Common myeloid progenitor, CD34-positive (primary cell): ENCODE data around the gene NFAT5.
A peak's percentile ranks its signal among the peaks of the same experiment; 100 is the strongest.

Experiments
- CTCF ChIA-PET: fragments of 350-600 bp; sonication (Branson Sonifier 250); formaldehyde crosslinking; loops from one replicate; lab custom pipeline; 2021; ENCODE audit warnings: antibody characterized with exemption; lab: Charles Lee
- POLR2A ChIA-PET: fragments of 350-600 bp; sonication (Branson Sonifier 250); formaldehyde crosslinking; loops from one replicate; lab custom pipeline; 2021; ENCODE audit warnings: antibody characterized with exemption; lab: Charles Lee
- DNase-seq, 3 donors: peaks; one replicate each; pipeline versions ENCODE4 v3.0.0 to v3.0.0-alpha.2; 2013
- H3K27ac ChIP-seq, 2 experiments: 1 replicate in 1 of 2; 2 replicates in 1 of 2; pipeline ENCODE4 v1.7.0; 2013; ENCODE audit warnings: inconsistent platforms in 2 of 2, low read length in 2 of 2, mild to moderate bottlenecking in 2 of 2, low read depth in 1 of 2, moderate library complexity in 1 of 2; ENCODE audit not compliant: severe bottlenecking in 2 of 2, insufficient read depth in 1 of 2, poor library complexity in 1 of 2
- H3K27me3 ChIP-seq, 5 experiments: replicated peaks in 2 of 5; 1 replicate in 3 of 5; 2 replicates in 2 of 5; pipeline versions ENCODE4 v1.6.1 to v1.7.0; 2013; ENCODE audit warnings: low read length in 4 of 5, mild to moderate bottlenecking in 2 of 5, moderate library complexity in 2 of 5, inconsistent platforms in 1 of 5; ENCODE audit not compliant: insufficient read depth in 5 of 5, control insufficient read depth in 4 of 5
- H3K36me3 ChIP-seq, 4 experiments: 1 replicate in 2 of 4; 2 replicates in 2 of 4; pipeline versions ENCODE4 v1.6.1 to v1.7.0; 2013; ENCODE audit warnings: low read length in 3 of 4, control low read depth in 1 of 4, mild to moderate bottlenecking in 1 of 4; ENCODE audit not compliant: control insufficient read depth in 4 of 4, insufficient read depth in 4 of 4
- H3K4me1 ChIP-seq, 4 experiments: 1 replicate in 3 of 4; 2 replicates in 1 of 4; pipeline versions ENCODE4 v1.6.1 to v1.7.1; 2013; ENCODE audit warnings: low read length in 3 of 4, mild to moderate bottlenecking in 3 of 4, control low read depth in 1 of 4, inconsistent platforms in 1 of 4, moderate library complexity in 1 of 4; ENCODE audit not compliant: control insufficient read depth in 4 of 4, insufficient read depth in 4 of 4; ENCODE audit errors: control extremely low read depth in 1 of 4
- H3K4me3 ChIP-seq, 7 experiments: 1 replicate in 4 of 7; 2 replicates in 3 of 7; pipeline versions ENCODE4 v1.5.1 to v1.7.0; 2013; ENCODE audit warnings: mild to moderate bottlenecking in 7 of 7, low read length in 6 of 7, moderate library complexity in 6 of 7, inconsistent platforms in 2 of 7, low read depth in 2 of 7, control low read depth in 1 of 7; ENCODE audit not compliant: insufficient read depth in 4 of 7, control insufficient read depth in 1 of 7; ENCODE audit errors: extremely low read depth in 1 of 7
- H3K9me3 ChIP-seq, 5 experiments: 1 replicate in 4 of 5; 2 replicates in 1 of 5; pipeline versions ENCODE4 v1.6.1 to v1.7.1; 2013; ENCODE audit warnings: low read length in 4 of 5, mild to moderate bottlenecking in 2 of 5, inconsistent platforms in 1 of 5, low read depth in 1 of 5, moderate library complexity in 1 of 5; ENCODE audit not compliant: control insufficient read depth in 4 of 5, insufficient read depth in 2 of 5; ENCODE audit errors: control extremely low read depth in 1 of 5
- WGBS: methylation state at CpG from one replicate; pipeline ENCODE4 v1.1.5; 2013; ENCODE audit not compliant: insufficient coverage; 5-methylcytosine and 5-hydroxymethylcytosine counted together

NFAT5 gene

DNA sequence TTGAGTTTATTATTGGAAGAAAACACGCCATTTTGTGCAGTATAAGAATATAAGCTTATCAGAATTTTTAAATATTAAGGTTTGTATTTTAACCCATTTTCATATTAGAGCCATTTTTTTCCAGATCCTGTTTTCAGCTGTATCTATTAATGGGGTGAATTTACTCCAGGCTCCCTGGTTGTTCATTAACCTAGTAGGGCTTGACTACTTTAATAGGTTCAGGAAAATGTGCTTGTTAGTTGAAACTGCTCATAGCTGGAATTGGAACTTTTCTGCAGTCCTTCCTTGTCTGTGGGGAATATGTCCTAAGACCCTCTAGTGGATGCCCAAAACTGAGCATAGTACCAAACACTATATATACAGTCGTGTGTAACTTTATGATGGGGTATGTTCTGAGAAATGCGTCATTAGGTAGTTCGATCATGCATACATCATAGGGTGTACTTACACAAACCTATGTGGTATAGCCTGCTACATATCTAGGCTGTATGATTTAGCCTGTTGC lies 28.0 kb downstream of the NFAT5 start:
- ChIA-PET CTCF (interaction anchor here (1.1 kb wide), 1 partner anchor 16 kb away, joined by 3 read pairs; no protein-coding TSS in a partner anchor), POLR2A (no interaction called here)
- H3K4me3 ChIP-seq = no peak overlapping the region
- no CpG with 5 or more reads among the region's 4 CpGs for WGBS
- no peaks in the 10 kb centered on the region for H3K27me3 ChIP-seq
- DNase-seq = no peak
- H3K9me3 ChIP-seq = no peaks in the 10 kb centered on the region
- H3K4me1 ChIP-seq = peaks cover 0 to 4% (median 0%) of the 10 kb centered on the region in 4 experiments
- H3K27ac ChIP-seq = no peak overlapping the region
- peaks cover 0 to 7% (median 3%) of the 10 kb centered on the region in 4 experiments for H3K36me3 ChIP-seq

DNA sequence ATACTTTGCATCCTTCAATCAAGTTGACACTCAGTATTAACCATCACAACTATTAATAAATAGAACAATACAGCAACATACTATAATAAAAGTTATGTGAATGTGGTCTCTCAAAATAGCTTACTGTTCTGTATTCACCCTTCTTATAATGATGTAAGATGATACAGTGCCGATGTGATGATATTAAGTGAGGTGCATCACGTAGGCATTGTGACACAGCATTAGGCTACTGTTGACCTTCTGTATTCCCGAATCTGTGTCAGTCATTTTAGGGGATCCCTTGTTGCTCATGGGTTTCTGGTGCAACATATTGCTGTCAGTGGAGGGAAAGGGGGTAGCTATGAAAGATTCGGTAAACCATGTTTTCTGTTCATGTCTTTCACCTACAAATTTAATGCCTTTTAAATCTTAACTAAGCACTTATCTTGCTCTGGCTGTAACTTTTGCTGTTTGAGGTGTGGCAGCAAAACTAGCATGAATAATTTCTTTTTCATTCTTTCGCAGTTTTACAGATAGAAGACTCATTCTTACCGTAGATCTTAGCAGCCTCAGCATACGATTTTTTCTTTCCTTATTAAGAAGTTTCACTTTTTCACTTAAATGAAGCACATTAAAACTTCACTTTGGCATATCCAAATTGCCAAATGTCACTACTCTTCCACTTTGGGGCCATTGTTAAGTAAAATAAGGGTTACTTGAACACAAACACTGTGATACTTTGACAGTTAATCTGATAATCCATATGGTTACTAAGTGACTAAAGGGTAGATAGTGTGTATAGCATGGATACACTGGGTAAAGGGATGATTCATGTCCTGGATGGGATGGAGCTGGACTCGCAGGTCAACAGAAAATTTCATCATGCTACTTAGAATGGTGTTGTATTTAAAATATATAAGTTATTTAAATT lies 29.6 kb downstream of the NFAT5 start:
- H3K27ac ChIP-seq = no peak overlapping the region
- H3K4me1 ChIP-seq = no peaks in the 10 kb centered on the region
- no peaks in the 10 kb centered on the region for H3K9me3 ChIP-seq
- no peak overlapping the region for H3K4me3 ChIP-seq
- POLR2A ChIA-PET = no interaction called here
- H3K36me3 ChIP-seq = peaks cover 0 to 7% (median 3%) of the 10 kb centered on the region in 4 experiments
- H3K27me3 ChIP-seq = no peaks in the 10 kb centered on the region
- CTCF ChIA-PET = interaction anchor here (1.2 kb wide), 1 partner anchor 17 kb away, joined by 4 read pairs; no protein-coding TSS in a partner anchor
- no peak for DNase-seq
- WGBS = 93% methylated on average over 5 of the region's 8 CpGs

DNA sequence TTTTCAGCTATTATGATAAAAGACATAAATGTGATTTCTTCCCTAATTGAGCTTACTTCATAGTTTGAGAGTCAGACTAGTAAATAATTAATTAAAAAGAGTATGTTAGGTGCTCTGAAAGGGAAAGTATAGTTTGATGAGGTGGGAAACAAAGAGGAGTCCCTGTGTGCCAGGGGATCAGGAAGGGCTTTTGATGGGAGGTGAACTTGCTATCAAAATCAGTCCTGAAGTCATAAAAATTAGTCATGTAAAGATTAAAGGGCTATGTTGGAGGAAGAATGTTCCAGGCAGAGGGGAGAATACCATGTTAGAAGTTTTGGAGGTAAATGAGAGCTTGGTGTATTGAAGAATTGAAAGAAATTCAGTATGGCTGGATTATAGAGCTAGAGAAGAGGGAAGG lies 31.0 kb downstream of the NFAT5 start:
- Histone ChIP-seq H3K27me3 (no peaks in the 10 kb centered on the region), H3K36me3 (peaks cover 0 to 7% (median 3%) of the 10 kb centered on the region in 4 experiments), H3K4me1 (no peaks in the 10 kb centered on the region), H3K4me3 (no peak overlapping the region), H3K9me3 (no peaks in the 10 kb centered on the region), H3K27ac (no peak overlapping the region)
- POLR2A ChIA-PET = no interaction called here
- CTCF ChIA-PET = interaction anchor here (0.6 to 2.3 kb wide), 4 partner anchors 10 to 63 kb away, joined by 3 to 5 read pairs (median 4); no protein-coding TSS in a partner anchor
- DNase-seq = no peak

DNA sequence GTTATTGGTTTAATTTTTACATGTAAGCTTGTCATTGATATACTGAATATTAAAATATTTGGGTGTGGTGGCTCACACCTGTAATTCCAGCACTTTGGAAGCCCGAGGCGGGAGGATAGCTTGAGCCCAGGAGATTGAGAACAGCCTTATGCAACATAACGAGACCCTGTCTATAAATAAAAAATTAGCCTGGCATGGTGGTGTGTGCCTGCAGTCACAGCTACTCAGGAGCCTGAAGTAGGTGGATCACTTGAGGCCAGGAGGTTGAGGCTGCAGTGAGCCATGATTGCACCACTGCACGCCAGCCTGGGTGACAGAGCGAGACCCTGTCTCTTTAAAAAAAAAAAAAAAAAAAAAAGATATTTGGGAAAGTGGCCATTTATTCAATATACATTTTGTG lies 32.3 kb downstream of the NFAT5 start:
- no peaks in the 10 kb centered on the region for H3K27me3 ChIP-seq
- no peak overlapping the region for H3K27ac ChIP-seq
- WGBS = 95% methylated on average over 3 of the region's 5 CpGs
- ChIA-PET CTCF (interaction anchor here (2.3 kb wide), 1 partner anchor 8 kb away, joined by 5 read pairs; no protein-coding TSS in a partner anchor), POLR2A (no interaction called here)
- no peaks in the 10 kb centered on the region for H3K4me1 ChIP-seq
- no peak for DNase-seq
- no peaks in the 10 kb centered on the region for H3K9me3 ChIP-seq
- peaks cover 0 to 7% (median 3%) of the 10 kb centered on the region in 4 experiments for H3K36me3 ChIP-seq
- no peak overlapping the region for H3K4me3 ChIP-seq

DNA sequence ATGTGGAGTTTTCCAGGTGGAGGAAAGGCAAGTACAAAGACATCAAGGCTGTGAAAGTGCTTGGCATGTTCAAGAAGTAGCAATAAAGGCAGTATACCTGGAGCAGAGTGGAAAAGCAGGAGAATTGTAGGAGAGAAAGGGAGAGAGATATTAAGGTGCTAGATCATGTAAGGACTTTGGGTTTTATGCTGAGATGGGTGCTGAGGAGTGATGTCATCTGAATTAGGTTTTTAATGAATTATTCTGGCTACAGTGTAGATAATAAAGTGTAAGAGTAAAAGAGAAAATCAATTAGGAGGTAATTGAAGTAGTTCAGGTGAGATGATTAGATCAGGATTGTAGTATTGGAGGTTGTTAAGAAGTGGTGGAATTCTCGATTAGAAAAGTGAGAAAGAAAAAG lies 34.0 kb downstream of the NFAT5 start:
- Histone ChIP-seq H3K36me3 (peaks cover 0 to 6% (median 2%) of the 10 kb centered on the region in 4 experiments), H3K9me3 (no peaks in the 10 kb centered on the region), H3K27ac (no peak overlapping the region), H3K4me1 (no peaks in the 10 kb centered on the region), H3K4me3 (no peak overlapping the region), H3K27me3 (no peaks in the 10 kb centered on the region)
- no peak for DNase-seq
- ChIA-PET POLR2A (no interaction called here), CTCF (no interaction called here)
- 100% methylated on average over 1 of the region's 1 CpG for WGBS

DNA sequence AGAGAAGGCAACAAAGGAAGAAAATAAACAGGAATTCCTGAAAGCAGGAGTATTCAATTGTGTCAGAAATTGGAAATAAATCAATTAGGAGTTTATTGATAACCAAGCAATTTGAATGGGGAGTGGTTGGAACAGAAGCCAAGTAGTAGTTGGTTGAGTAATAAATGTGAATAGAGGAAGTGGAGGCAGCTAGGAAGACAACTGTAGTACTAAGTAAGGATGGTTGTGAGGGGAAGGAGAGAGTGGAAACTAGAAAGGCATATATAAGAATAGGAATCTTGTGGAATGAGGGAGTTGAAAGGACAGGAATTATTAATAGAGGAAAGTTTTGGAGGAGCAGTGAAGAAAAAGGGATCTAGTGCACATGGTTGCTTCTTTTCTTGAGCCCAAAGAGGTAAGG lies 34.4 kb downstream of the NFAT5 start:
- no peaks in the 10 kb centered on the region for H3K27me3 ChIP-seq
- peaks cover 0 to 6% (median 2%) of the 10 kb centered on the region in 4 experiments for H3K36me3 ChIP-seq
- peak in 2 of 3 donors; percentile 15 to 19 for DNase-seq
- H3K4me1 ChIP-seq = no peaks in the 10 kb centered on the region
- POLR2A ChIA-PET = no interaction called here
- no peaks in the 10 kb centered on the region for H3K9me3 ChIP-seq
- CTCF ChIA-PET = no interaction called here
- no peak overlapping the region for H3K27ac ChIP-seq
- no peak overlapping the region for H3K4me3 ChIP-seq

DNA sequence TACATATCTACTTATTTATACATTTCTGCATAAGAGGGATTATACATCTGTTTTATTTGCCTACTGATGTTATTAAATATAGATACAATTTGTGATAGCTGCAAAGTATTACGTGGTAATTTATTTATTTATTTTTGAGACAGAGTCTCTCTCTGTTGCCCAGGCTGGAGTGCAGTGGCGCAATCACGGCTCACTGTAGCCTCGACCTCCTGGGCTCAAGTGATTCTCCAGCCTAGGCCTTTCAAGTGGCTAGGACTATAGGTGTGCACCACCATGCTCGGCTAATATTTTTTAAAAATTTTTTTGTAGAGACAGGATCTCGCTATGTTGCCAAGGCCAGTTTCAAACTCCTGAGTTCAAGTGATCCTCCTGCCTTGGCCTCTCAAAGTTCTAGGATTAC lies 35.5 kb downstream of the NFAT5 start:
- H3K4me1 ChIP-seq = no peaks in the 10 kb centered on the region
- POLR2A ChIA-PET = interaction anchor here (1.5 kb wide), 1 partner anchor 11 kb away, joined by 5 read pairs; no protein-coding TSS in a partner anchor
- 95% methylated on average over 4 of the region's 6 CpGs for WGBS
- no peaks in the 10 kb centered on the region for H3K27me3 ChIP-seq
- CTCF ChIA-PET = interaction anchor here (0.6 to 1.9 kb wide), 5 partner anchors 10 to 163 kb away, joined by 3 to 8 read pairs (median 5); no protein-coding TSS in a partner anchor
- H3K27ac ChIP-seq = no peak overlapping the region
- DNase-seq = no peak
- peaks cover 0 to 3% (median 1%) of the 10 kb centered on the region in 4 experiments for H3K36me3 ChIP-seq
- H3K9me3 ChIP-seq = no peaks in the 10 kb centered on the region
- no peak overlapping the region for H3K4me3 ChIP-seq
